HK-2 (cell line): ENCODE results near the gene CBX5.

Source experiments
- DNase-seq: peaks from one replicate; pipeline ENCODE4 v3.0.0-alpha.2; 2018; ENCODE audit not compliant: unreplicated experiment

Gene CBX5

GRCh38 chr12:54225666-54226065, 54.3 kb downstream of the CBX5 start:
- no peak for DNase-seq

- DNase-seq, result no peak
Measured at GRCh38 chr12:54222609-54223008, 57.3 kb downstream of the CBX5 start.

DNA sequence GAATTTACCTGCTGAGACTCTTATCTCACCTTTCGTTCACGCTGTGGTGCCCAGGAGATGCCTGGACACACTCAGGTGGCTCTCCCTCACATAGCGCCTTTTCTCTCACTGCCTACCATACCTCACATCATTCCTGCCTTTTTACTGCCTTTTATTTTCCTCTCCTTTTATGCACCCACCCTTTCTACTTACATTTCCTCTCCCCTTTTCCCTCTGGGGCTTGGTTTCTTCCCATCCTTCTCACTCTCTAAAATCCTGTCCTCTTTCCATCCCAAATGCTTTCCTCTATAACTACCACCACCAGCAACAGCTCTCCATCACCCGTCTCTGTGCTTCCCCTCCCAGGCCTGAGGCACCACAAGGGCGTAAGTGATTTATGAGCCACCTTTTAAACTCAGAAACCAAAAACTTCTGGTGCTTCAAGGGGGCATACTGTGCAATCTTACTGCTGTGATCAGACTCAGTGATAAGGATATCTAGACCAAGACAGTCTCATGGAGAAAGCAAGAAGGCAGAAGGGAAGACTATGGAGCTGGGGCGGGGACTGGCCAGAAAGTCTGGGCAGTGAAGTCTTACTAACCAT, 58.4 kb downstream of the CBX5 start:
- DNase-seq, result no peak

- DNase-seq, result no peak
Measured at GRCh38 chr12:54220567-54220966, 59.4 kb downstream of the CBX5 start.

DNA sequence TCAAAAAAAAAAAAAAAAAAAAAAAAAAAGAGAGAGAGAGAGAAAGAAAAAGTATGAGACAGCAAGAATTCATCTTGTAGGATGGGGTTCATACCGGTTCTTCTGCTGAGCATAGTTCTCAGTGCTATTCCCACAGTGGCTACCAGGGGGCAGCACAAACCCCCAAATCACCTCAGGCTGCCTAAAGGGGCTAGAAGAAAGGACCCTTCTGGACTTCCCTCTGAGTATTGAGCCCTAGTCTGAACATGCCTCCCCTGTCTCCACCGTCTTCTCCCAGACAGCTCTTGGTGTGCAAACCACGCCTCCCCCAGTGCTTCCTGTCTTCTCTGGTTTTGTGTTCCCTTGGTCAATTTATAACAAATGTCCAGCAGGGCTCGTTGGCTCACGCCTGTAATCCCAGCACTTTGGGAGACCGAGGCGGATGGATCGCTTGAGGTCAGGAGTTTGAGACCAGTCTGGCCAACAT, 59.8 kb downstream of the CBX5 start:
- DNase-seq, result peak; percentile 84

DNA sequence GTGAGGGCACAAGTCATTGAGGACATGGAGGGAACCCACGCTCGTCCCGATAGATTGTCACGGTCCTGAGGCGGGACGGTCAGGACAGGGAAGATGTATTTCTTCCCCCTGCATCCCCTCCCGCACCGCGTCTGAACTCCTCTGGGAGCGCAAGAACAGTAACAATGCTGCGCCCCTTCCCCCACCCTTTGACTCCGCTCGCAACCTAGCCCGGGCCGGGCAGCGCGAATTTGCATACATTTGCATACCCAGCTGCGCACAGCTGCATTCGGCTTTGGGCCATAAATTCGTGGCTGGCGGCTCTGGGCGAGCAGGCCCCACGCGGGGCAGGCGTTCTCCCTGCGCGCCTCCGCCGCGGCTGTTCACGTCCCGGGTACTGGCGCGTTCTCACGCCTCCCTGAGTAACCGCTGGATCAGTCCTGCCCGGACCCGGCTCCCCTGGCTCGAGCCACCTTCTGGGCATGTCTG, 62.1 kb downstream of the CBX5 start:
- DNase-seq, result no peak

DNA sequence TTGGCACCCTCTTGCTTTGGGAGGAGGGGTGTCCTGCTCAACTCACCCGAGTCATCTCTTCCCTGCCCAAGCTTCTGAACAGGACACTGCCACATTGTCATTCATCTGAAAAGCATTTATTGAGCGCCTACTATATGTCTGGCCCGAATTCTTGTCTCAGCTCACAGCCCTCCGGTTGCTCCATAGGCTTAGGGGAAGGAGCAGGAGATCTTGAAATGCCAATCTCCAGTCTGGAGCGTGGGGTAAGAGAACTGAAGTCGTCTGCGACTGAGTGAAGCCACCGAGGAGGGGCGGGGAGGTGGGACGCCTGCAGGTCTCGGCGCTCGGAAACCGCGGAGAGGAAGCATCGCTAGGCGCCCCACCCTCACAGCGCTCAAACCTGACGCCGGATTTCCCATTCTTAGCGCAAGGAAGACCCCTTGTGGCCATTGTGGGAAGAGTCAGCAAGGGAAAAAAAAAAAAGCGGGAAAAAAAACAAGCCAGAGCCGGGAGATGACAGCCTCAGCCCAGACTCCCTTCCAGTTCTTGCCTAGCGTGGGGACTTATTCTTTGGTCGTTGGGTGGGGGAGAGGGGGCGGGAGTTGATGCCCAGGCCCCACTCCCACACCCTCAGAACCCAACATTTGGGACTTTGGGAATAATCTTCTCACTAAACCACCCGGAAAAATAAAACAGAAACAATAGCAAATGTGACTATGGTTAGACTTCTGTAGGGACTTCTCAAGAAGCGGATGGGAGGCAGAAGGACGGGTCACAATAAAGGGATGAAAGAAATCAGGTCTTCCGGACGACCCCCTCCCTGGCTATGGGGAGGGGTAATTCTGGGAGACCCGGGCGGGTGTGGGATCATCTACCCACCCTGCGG, 62.9 kb downstream of the CBX5 start:
- DNase-seq, result peak; percentile 83

DNA sequence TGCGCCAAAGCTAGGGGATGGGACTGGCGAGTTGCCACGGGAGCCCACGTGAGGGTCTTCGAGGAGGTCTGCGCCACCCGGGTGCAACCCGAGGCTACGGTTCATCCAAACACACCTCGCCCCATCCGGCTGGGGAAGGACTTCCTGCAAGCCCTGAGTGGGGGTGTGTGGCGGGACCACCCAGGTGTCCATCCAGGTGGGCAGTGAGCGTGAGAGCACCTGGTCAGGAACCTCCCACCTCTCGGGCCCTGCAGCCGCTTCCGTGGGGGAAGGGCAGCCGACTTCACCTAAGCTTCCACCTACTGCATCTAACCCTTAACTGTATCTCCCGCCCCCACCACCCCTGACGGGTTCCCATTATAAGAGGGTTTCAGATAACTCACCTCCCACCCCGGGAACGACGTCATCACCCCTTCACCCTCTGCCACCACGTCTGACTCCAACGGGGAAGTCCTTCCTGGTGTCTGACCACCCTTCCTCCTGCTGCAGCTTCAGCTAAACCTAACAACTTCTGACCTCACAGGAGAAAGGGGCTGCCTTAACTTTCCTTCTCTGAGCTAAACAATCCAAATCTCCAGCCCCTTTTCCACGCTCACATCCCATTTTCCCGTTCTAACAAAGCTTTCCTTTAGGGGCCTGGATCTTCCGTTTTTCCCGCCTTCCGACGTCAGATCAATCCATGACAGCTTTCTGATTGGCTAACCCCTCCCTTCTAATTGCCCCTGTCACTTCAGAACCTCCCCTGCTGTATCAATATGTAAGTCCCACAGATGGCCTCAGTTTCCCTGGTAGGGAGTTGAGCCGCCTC, 63.7 kb downstream of the CBX5 start:
- DNase-seq, result no peak

DNA sequence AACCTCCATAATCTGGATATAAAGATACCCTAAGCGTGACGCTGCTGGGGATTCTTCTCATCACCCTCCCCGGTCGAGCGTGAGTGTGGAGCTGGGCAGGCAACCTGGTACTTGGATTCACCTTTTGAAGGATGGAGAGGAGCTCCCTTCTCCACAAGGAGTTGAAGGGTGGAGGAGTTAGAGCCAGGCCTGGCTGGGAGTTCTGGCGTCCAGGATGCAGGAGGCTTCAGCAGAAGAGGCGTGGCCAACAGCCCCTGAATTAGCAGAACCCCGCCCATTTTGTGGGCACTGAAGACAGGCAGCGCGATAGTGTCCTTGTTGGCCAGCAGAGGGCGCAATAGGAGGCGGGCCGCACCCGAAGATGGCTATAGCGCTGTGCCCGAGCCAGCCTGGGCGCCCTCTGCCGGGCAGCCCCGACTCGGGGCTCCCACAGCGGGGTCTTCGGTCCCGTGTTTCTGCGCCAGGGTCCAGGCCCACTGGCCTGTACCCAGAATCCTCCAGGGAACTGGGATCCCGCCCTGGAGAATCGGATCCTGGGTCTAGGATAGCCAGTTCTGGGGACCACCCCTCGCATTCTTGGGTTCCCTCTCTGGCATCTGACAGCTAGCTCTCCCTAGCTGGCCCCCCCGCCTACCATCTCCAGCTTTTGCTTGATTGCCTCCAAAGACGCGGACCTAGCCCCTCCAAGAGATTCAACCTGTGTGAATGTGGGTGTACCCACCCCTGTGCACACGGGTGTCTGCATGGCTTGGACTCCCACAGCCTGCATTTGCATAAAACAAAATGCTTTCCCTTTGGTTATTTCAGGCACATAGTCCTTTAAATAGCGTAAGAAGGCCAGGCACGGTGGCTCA, 65.1 kb downstream of the CBX5 start:
- DNase-seq, result peak; percentile 90

DNA sequence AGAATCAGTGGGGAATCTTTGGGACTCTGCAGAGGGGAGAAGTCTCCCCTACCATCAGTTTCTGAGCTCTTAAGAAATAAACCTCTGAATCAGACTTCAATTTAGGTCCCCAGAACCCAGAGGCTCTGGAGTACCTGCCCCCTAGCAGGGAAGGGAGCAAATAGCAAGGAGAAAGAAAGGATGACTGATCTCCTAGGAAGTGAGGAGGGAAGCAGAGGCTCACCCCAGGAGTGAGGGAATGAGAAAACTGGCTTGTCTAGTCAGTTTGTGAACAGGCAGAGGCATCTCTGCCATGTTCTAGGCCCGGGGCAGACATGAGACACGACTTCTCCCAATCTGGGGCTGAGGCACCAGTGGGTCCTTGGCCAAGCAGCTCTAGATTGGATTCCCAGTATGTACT, 66.8 kb downstream of the CBX5 start:
- no peak for DNase-seq

- DNase-seq, result no peak
Measured at GRCh38 chr12:54211920-54212319, 68.0 kb downstream of the CBX5 start.

DNA sequence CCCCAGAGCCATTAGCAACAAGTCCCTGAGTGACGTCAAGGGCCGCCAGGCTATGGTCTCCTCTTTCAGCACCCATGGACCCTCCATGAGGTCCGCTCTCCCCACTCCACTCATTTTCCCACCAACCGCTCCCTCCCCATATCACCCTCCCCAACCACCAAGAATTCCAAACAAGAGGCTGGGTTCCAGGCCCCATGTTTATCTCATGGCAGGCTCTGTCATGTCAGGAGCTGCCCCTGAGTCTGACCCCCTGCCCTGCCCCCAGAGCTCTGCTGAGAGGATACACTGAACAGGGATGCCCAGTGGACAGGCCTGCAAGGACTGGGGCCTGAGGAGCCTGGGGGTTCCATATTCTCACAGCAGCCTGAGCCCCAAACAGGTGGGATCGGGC, 69.5 kb downstream of the CBX5 start:
- DNase-seq, result no peak

DNA sequence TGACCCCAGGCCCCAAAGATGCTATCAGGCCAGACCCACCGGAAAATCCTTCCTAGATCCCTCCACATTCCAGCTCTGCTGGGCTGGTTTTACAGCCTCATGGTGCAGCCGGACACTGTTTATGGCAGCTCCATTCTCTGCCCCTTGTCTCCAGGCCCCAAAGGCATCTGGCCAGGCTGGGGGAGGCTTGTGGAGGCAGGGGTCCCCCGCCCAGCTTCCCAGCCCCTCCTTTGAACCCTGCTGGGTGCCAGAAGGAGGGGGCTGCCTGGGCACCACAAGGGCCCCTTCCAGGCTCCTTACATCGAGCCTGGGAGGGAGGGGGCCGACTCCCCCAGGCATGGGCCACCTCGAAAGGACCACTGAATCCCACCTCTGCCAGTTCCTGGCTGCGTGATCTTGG, 71.3 kb downstream of the CBX5 start:
- no peak for DNase-seq

DNA sequence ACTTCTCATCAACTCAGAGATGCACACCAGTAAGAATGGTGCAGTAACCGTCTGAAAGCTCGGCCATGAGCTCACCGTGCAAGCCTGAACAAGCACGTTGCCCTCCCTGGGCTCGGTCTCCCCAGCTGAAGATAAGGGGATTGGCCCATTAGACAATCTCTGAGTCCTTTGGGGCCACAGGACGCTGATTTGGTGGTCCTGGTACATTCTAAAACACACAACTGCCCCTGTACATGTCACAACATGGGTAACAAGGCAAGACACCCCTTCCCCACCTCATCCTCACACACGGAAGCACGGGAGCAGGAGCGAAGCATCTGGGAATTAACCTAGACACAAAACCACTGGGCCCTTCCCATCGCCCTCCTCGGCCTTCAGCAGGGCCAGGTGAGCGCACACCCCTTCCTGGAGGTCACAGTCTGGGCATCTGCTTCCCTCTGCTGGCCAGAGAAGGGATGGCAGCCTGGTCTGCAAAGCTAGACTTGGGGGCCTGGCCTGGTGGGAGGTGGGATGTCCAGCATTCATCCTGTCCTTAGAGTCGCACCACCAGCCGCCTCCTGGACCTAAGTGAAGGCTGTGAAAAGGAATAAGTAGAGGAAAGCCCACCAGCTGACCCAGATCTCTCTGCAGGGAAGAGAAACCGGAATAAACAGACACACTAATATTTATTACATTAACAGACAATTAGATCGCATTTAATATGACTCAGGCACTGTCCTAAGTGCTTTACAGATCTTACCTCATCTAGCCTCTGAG, 72.2 kb downstream of the CBX5 start:
- DNase-seq, result peak; percentile 83

GRCh38 chr12:54206791-54207190, 73.1 kb downstream of the CBX5 start:
- no peak for DNase-seq

DNA sequence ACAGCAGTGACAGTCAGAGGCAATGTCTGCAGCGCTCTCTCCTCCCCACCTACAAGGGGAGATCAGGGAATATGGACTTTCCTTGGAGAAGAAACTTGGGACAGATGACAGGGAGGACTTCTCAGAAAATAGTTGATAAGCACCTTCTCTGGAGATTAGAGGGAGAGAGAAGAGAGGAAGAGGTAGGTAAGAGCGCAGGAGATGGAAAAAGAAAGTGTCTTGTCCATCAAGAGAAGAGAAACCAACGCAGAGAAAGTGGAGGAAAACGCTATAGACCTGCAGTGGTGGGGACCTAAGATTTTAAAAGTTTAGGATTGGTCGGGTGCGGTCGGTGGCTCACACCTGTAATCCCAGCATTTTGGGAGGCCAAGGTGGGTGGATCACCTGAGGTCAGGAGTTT, 75.6 kb downstream of the CBX5 start:
- no peak for DNase-seq

GRCh38 chr12:54201001-54201794, 78.7 kb downstream of the CBX5 start:
- peak; percentile 83 for DNase-seq

- DNase-seq, result no peak
Measured at GRCh38 chr12:54200412-54200811, 79.5 kb downstream of the CBX5 start.

GRCh38 chr12:54199917-54200316, 80.0 kb downstream of the CBX5 start:
- DNase-seq, result no peak

GRCh38 chr12:54199034-54199433, 80.9 kb downstream of the CBX5 start:
- no peak for DNase-seq
